HepG2 (cell line): ENCODE measurements around the gene FRG1.
"Not testable (repeated sequence)": the region's sequence is repeated elsewhere in the genome, so short reads cannot be mapped to it uniquely, and the experiment has no call there.

Experiments used
- EZH2 ChIP-seq: conservative IDR thresholded peaks from 2 replicates; pipeline ENCODE4 v1.6.1; 2012; ENCODE audit warnings: mild to moderate bottlenecking, low read depth, low read length, moderate library complexity
- FOSL1 ChIP-seq: sonication (generic); formaldehyde crosslinking; IDR thresholded peaks from 2 replicates; pipeline ENCODE4 v1.9.0; 2021; ENCODE audit warnings: missing genetic modification reagents, borderline replicate concordance
- POLR2AphosphoS5 ChIP-seq: IDR thresholded peaks from 2 replicates; pipeline ENCODE4 v1.6.1; 2012; ENCODE audit warnings: low read depth, low read length
- TCF12 ChIP-seq, 2 experiments: fragments of 450-650 bp in 1 of 2; sonication (generic) in 1 of 2; formaldehyde crosslinking in 1 of 2; IDR thresholded peaks; 2 replicates each; pipeline versions ENCODE4 v1.6.1 to v1.8.0; 2017 to 2022; ENCODE audit warnings: antibody characterized with exemption in 1 of 2, mild to moderate bottlenecking in 1 of 2, missing genetic modification reagents in 1 of 2, moderate library complexity in 1 of 2
- TEAD3 ChIP-seq: optimal IDR thresholded peaks from 2 replicates; pipeline ENCODE3; 2016; ENCODE audit warnings: borderline replicate concordance
- TF ChIP-seq, protein P1 (sequence below): sonication (generic); formaldehyde crosslinking; IDR thresholded peaks from 2 replicates; pipeline ENCODE4 v1.4.0; 2020; ENCODE audit warnings: missing genetic modification reagents
- TF ChIP-seq, protein P2 (sequence below): sonication (generic); formaldehyde crosslinking; IDR thresholded peaks from 2 replicates; pipeline ENCODE4 v1.4.0; 2020; ENCODE audit warnings: missing genetic modification reagents

DNA sequence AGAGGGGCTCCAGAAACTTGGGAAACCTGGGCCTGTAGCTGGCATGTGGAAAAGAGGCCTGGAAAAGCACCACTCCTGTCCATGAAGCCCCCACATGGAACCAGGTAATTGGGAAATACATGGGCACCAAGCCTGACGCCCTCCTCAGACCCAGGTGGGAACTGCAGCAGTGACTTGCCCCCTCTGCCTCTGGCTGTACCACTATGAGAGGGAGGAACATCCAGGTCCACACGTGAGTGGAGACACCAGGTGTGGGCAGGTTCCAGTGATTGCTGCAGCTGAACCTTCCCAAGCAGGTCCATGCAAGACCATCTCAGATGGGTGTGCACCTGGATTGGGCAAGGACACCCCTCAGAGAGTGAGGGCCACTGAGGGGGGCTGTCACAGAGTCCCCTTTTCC, 39.6 kb downstream of the FRG1 start:
- TF ChIP-seq EZH2; FOSL1 (CRISPR knock-in tag); POLR2AphosphoS5; TEAD3 (CRISPR knock-in tag); TCF12 (IDR thresholded peaks at IDR 0.05); TCF12 (CRISPR knock-in tag; IDR thresholded peaks at IDR 0.05): not testable (repeated sequence)
- TF ChIP-seq, protein P1, sequence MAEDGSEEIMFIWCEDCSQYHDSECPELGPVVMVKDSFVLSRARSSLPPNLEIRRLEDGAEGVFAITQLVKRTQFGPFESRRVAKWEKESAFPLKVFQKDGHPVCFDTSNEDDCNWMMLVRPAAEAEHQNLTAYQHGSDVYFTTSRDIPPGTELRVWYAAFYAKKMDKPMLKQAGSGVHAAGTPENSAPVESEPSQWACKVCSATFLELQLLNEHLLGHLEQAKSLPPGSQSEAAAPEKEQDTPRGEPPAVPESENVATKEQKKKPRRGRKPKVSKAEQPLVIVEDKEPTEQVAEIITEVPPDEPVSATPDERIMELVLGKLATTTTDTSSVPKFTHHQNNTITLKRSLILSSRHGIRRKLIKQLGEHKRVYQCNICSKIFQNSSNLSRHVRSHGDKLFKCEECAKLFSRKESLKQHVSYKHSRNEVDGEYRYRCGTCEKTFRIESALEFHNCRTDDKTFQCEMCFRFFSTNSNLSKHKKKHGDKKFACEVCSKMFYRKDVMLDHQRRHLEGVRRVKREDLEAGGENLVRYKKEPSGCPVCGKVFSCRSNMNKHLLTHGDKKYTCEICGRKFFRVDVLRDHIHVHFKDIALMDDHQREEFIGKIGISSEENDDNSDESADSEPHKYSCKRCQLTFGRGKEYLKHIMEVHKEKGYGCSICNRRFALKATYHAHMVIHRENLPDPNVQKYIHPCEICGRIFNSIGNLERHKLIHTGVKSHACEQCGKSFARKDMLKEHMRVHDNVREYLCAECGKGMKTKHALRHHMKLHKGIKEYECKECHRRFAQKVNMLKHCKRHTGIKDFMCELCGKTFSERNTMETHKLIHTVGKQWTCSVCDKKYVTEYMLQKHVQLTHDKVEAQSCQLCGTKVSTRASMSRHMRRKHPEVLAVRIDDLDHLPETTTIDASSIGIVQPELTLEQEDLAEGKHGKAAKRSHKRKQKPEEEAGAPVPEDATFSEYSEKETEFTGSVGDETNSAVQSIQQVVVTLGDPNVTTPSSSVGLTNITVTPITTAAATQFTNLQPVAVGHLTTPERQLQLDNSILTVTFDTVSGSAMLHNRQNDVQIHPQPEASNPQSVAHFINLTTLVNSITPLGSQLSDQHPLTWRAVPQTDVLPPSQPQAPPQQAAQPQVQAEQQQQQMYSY (CRISPR knock-in tag): not testable (repeated sequence)
- TF ChIP-seq, protein P2, sequence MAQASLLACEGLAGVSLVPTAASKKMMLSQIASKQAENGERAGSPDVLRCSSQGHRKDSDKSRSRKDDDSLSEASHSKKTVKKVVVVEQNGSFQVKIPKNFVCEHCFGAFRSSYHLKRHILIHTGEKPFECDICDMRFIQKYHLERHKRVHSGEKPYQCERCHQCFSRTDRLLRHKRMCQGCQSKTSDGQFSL (CRISPR knock-in tag): not testable (repeated sequence)
